Right kidney (tissue), 1 donor: ENCODE results near the gene SYT7.
"Not testable (repeated sequence)": the region's sequence is repeated elsewhere in the genome, so short reads cannot be mapped to it uniquely, and the experiment has no call there.

Experiments used
- DNase-seq: peaks from one replicate; pipeline ENCODE4 v3.0.0-alpha.2; 2016

SYT7 gene

GRCh38 chr11:61496602-61497400 lies 84.1 kb downstream of the SYT7 start:
- no peak for DNase-seq

GRCh38 chr11:61495801-61496601 lies 84.9 kb downstream of the SYT7 start:
- no peak for DNase-seq

DNA sequence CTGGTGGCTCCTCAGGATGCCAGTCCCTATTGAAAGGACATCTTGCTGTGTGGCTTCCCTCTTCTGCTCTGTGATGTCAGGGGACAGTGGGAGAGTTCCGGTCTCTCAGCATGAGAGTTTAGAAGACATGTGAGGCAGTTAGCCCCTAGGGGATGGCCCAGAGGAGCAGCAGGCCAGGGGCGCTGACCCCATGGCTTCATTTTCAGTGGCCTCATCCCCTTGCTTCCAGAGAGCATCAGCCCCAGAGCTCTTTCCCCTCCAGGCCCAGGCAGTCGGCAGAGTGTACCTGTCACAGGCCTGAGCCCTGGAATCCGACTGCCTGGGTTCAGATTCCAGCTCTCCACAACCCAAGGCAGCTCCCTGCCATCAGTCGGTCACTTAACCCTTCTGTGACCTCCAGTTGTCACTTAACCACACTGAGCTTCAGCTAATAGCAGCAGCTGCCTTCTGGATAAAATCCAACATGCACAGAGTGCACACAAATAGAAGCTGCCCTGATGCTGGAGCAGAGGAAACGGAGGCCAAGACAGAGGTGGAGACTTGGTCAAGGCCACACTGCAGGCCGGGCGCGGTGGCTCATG lies 86.4 kb downstream of the SYT7 start:
- no peak for DNase-seq

DNA sequence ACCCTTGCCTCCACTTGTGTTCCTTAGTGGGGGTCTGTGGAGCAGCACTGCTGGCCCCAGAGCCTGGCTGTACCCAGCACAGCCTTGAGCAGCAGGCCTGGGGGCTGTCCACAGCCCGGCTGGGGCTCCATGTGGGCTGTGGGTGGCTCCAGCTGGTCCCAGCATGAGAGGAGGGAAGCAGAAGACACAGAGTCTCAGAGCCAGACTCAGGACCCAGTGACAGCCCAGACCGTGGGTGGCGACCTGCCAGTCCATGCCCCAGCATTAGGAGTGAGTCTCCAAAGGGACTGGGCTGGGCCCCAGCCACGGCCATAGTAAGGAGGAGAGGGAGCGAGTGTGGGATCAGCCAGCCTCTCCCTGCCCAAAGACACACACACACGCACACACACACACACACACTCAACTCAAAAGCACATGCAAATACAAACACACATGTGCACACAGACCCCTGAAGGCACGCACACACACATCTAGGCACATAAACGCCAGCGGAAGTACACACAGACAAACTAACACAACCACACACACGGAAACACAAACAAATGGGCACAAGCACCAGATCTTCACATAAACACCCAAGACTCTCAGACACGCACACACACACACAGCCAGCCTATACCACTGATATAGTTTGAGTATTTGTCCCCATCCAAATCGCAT lies 89.0 kb downstream of the SYT7 start:
- no peak for DNase-seq

DNA sequence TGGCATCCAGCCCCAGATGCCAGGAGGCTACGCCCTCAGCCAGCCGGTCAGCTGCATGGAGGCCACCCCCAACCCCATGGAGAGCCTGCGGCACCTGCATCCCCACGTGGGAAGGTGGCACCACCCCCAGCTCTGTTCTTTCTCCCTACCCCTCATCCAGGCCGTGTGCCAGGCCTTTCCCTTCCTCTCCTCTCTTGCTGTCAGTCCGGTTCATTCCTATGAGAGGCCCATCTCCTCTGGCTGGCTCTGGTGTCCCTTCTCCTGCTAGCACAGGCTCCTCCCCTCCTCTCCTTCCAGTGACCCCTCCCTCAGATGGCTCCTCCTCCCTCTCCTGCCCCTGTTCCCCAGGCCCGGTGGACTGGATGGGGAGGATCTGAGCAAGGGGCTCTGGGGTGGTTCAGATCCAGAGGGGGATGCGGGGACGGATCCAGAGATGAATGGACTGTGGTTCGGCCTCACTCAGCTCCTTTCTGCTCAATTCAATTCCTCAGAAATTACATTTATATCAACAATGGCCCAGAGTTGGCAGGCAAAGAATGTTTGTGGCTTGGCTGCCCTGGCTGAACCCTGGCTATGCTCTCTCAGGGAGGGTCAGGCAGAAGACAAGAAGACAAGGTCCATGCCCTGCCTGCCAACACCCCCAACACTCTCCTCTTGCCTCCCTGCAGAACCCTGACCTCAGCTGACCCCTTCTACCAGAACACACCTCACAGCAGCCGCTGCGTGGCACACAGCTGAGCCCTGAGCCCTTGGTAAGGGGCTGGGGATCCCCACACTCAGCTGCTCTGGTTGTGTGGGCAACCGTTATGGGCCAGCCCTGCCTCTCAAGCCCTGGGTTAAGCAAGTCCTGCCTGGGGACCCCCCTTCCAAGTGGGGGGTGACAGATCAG lies 90.8 kb downstream of the SYT7 start:
- DNase-seq: peak; percentile 40

DNA sequence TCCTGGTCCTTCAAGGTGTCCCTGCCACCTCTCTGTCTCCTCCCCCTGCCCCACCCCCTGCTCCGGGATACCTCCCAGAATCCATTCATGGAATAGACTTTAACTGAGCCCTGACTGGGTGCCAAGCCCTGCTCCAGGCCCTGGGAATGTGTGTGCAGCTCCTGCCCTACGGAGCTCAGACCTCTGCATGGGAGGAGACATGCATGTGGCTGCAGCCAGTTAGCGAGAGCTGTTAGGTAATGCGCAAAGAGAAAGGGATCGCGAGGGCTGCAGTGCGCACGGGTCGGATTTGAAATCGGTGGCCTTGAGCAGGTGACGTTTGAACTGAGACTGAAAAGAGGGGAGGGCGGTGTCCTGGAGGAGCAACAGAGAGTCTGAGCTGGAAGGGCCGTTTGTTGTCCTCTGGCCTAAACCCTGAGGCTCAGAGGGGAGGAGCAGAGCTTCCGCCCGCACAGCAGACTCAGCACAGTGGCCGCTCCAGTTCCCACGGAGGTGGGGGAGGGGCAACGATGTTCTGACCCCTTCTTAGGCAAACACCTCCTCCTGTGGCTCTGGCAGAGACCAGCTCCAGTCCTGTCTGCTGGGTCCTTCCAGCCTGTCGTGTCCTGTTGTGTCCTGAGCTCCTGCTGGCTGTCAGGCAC lies 92.1 kb downstream of the SYT7 start:
- DNase-seq: peak; percentile 76

DNA sequence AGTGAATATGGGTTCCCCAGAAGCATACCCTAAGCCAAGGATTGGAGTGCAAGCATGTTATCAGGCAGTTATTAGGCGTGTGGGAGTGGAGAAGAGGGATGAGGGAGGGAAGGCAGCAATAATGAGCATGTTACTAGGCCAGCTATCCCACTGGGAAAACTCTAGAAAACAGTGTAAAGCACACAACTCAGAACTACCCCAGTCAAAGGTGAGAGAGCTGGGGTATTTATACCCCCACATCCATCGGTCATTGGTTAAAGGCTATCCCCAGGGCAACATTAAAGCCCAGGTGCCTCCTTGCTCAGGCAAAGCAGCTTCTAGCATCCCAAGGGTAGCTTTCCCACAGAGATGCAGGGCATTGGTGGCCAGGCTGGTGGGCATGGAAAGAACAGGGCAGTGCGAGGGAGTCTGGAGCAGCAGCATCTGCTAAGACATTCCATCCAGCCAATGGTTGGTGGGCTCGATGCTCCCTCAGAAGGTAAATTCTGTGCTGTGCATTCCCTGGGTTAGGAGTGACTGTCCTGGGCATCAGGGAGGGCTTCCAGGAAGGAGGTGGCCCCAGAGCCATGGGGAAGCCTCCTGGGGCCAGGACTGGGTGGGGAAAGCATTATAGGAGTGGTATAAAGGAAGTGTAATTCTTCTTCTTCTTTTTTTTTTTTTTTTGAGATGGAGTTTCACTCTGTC lies 93.4 kb downstream of the SYT7 start:
- DNase-seq: no peak

GRCh38 chr11:61486779-61487178 lies 94.1 kb downstream of the SYT7 start:
- no peak for DNase-seq

DNA sequence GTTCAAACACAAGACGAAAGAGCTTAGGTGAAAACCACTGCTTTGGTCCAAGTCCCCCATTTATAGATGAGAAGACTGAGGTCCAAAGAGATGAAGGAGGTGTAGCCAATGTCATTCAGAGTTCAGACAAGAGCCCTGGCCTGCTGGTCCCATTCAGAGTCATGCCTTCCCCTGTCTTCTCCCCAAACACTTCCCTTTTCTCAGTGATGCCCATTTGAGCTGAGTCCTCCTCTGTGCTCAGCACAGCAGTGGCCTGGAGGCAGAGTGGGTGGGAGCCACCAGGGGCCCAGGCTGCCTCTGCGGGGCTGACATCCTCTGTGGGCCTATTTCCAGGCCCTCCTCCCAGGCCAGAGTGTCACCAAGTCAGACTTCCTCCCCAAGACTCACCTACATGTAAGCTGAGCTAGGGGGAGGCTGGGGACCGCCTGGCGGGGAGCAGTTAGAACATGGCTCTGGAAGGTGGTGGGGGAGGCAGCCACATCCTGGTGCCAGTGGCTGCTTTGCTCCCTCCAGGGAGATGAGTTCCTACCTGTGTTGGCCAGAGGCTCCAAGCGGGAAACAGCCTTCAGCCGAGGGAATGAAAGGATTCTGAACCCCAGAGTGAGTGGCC lies 94.8 kb downstream of the SYT7 start:
- no peak for DNase-seq

GRCh38 chr11:61485080-61485479 lies 95.8 kb downstream of the SYT7 start:
- no peak for DNase-seq

DNA sequence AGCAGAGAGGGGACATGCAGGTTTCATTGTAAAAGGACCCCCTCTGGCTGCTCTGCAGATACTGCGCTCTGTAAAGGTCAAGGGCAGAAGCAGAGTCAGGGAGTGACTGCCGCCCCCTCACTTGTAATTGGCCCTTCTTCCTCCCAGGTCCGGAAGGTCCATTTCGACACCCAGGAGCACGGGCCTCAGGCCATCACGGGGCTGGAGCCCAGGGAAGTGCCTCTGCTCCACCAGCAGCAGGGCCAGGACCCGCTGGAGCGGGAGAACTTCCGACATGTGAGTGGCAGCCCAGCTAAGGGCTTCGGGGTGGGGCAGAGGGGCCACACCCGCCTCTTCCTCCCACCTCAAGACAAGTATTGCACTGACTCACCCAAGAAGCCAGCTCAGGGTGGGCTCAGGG lies 96.3 kb downstream of the SYT7 start:
- no peak for DNase-seq

- DNase-seq: no peak
Measured at GRCh38 chr11:61482513-61482912, 98.4 kb downstream of the SYT7 start.

- no peak for DNase-seq
Measured at GRCh38 chr11:61481806-61482205, 99.1 kb downstream of the SYT7 start.

- no peak for DNase-seq
Measured at GRCh38 chr11:61480994-61481335, 99.9 kb downstream of the SYT7 start.

DNA sequence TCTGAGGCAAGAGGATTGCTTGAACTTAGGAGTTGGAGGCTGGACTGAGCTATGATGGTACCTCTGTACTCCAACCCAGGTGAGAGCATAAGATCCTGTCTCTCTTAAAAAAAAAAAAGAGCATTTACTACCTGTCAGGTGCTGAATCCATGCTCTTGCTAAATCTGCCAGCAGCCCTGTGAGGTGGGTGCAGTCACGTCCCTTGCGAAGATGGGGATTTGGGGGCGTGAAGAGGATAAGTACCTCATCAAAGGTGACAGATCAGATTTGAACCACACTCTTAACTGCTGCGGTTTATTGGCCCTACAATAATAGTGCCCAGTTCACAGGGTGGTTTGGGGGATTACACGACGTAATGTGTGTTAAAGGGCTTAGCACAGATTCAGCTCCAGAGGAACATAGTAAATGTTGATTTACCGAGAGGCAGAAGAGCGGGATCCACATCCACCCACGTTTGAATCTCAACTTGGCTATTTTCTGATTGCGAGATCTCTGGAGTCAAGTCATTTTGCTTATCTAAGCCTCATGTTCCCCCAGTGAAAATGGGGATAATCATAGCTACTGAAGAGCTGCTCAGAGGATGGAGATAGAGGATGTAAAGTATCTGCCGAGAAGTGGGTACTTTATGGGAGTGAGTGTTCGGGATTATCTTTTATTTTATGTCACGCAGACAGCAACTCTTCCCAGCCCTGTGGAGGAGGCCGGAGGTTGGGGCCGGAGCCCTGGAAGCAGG lies 100.4 kb downstream of the SYT7 start:
- no peak for DNase-seq

DNA sequence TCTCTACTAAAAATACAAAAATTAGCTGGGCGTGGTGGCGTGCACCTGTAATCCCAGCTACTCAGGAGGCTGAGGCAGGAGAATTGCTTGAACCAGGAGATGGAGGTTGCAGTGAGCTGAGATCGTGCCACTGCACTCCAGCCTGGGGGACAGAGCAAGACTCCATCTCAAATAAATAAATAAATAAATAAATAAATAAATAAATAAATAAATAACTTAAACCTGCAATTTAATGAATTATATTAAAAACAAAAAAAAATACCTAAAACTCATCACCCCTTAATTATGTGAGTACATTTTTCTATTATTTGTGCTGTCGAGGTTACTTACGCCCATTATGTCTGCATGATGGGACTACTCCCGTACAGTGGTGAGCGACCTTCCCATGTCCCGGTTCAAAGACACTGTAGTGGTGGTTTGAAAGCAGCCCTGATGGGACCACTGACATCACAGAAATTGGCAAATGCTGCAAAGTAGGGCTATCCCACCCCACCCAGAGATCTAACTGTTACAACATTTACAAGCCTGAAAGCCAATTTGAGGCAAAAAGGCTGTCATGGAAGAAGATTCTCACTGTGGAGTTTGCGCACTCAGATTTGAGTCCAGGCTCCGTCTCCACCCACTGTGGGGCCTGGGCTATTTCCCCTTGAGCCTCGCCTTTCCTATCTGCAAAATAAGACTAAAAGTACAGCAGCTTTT lies 101.4 kb downstream of the SYT7 start:
- not testable (repeated sequence) for DNase-seq

DNA sequence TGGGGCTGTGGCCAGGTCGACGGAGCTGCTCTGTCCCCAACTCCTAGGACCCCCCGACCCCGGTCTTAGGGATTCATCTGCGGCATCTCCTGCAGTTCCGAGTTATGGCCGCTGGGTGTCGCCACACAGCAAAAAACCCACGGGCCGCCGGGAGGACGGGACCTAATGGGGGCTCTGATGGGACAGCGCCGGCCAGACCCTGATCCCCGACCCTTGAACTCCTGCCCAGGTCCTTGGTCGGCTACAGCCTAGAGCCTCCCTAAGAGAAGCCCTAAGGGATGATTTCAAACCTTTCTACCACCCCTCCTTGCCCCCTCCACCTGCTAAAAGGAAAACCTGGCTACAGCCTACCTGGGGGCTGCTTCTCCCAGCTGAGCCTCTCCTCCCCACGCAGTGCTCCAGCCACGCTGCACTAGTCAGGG lies 103.1 kb downstream of the SYT7 start:
- peak; percentile 57 for DNase-seq

GRCh38 chr11:61477126-61477525 lies 103.8 kb downstream of the SYT7 start:
- no peak for DNase-seq

DNA sequence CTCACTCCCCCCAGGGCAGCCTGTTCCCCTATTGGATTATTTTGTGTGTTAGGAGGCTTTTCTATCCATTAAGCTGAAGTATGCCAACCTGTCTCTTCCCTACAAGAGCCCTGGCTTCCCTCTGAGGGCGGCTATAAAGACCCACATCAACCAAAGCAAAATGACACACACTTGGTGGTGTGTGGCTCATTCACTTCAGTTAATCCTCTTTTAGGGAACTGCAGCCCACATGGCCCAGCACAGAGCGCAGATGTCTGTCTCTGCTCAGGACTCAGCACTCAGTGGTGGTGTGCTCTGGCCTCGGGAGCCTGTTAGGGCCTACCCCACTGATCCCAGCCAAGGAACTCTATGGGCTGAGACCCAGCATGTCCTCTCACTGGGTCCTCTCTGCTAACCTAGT lies 104.5 kb downstream of the SYT7 start:
- no peak for DNase-seq
